ENCODE data around the gene FAM118A. TPM values are rescaled to one million over a fixed set of nuclear protein-coding genes. Genes with fewer than 3 reads are reported as not detected.
"Not testable (repeated sequence)": the region's sequence is repeated elsewhere in the genome, so short reads cannot be mapped to it uniquely, and the experiment has no call there.

FAM118A gene
- total and polyA plus RNA-seq, 9 of the 15 experiments (the other 6 are each of a cell fraction or from before 2014, with no cell fraction given), result 17.0 to 223 (median 59.4) TPM

DNA sequence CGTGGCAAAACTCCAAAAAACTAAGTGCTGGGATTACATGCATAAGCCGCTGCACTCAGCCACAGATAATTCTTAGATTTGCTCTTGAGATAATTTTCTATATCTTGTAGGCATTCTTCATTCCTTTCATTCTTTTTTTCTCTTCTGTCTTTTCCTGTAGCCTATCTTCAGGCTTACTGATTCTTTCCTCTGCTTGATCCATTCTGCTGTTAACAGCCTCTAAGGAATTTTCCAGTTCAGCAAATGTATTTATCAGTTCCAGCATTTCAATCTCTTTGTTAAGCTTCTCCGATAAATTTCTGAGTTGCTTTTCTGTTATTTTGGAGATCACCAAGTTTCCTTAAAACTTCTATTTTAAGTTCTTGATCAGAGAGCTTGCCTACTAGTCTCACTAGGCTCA, 57.0 kb downstream of the FAM118A start:
- ATAC-seq (no peak), FAIRE-seq (no peak), DNase-seq (ENCODE audit: extremely low read depth in 1 of 4, low spot score in 3 of 4) (no peak)
- in situ Hi-C loops (cut with MboI), result no loop called here
- H3K9me3 ChIP-seq (replicated peaks; ENCODE audit: control insufficient read depth, insufficient read depth, low read depth, low read length), result no peaks in the 10 kb centered on the region
- 29% methylated on average over 3 of the region's 3 CpGs for WGBS (ENCODE audit: insufficient coverage, low coverage, missing lambda C conversion rate)
- H3K27ac ChIP-seq (ENCODE audit: extremely low read depth, low read depth, low read length), result no peak overlapping the region
- no peak overlapping the region for H3K4me3 ChIP-seq
- no peaks in the 10 kb centered on the region for H3K36me3 ChIP-seq (ENCODE audit: control insufficient read depth, insufficient read depth, low read length)
- BruUV-seq (replicated peaks), result no TSS peak
- H3K9ac ChIP-seq (ENCODE audit: insufficient read depth in 1 of 2, low read depth in 2 of 2, low read length in 2 of 2), result no peak overlapping the region
- no peaks in the 10 kb centered on the region for H3K79me2 ChIP-seq (ENCODE audit: control insufficient read depth, insufficient read depth, low read length)
- no peaks in the 10 kb centered on the region for H4K20me1 ChIP-seq (replicated peaks; ENCODE audit: control insufficient read depth, insufficient read depth, low read length)
- intact Hi-C loops (cut with micrococcal nuclease), result no loop called here
- no peak overlapping the region for H3K4me2 ChIP-seq (ENCODE audit: insufficient read depth, low read length)
- ChIA-PET CTCF (ENCODE audit: low intra/inter-chr PET ratio) (no interaction called here), POLR2A (no interaction called here)
- TF ChIP-seq NCOA1 (IDR thresholded peaks at IDR 0.05; ENCODE audit: low read depth), result no peak
- TF ChIP-seq, protein P1, sequence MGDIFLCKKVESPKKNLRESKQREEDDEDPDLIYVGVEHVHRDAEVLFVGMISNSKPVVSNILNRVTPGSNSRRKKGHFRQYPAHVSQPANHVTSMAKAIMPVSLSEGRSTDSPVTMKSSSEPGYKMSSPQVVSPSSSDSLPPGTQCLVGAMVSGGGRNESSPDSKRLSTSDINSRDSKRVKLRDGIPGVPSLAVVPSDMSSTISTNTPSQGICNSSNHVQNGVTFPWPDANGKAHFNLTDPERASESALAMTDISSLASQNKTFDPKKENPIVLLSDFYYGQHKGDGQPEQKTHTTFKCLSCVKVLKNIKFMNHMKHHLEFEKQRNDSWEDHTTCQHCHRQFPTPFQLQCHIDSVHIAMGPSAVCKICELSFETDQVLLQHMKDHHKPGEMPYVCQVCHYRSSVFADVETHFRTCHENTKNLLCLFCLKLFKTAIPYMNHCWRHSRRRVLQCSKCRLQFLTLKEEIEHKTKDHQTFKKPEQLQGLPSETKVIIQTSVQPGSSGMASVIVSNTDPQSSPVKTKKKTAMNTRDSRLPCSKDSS (IDR thresholded peaks at IDR 0.05; ENCODE audit: low read depth, partially characterized antibody), result peak; percentile 76
- 0 out of 3 replicates have a peak, but pooled peaks of 1 of the 2 experiments have one; percentile 32 for TF ChIP-seq CBX3 (IDR thresholded peaks at IDR 0.05; ENCODE audit: borderline replicate concordance in 1 of 2, low read length in 2 of 2)
- TF ChIP-seq TRIM28 (IDR thresholded peaks at IDR 0.05), result 0 out of 2 replicates have a peak, but pooled peaks have one; percentile 62
- TF ChIP-seq POLR3G (IDR thresholded peaks at IDR 0.05; ENCODE audit: extremely low read depth, insufficient read length, insufficient replicate concordance), result no peak
- no peak overlapping the region for H2AFZ ChIP-seq (ENCODE audit: low read depth, low read length)
- no peaks in the 10 kb centered on the region for H3K4me1 ChIP-seq (replicated peaks in 1 of 2; ENCODE audit: control insufficient read depth in 2 of 2, insufficient read depth in 2 of 2, low read length in 2 of 2)
- peaks cover 0 to 3% of the 10 kb centered on the region in 2 experiments; a peak in 2 of 5 replicates for H3K27me3 ChIP-seq (ENCODE audit: control insufficient read depth in 2 of 2, insufficient read depth in 2 of 2, low read length in 2 of 2)
- no peaks in the 10 kb centered on the region for H3K9me1 ChIP-seq (ENCODE audit: control insufficient read depth, insufficient read depth, low read length)

DNA sequence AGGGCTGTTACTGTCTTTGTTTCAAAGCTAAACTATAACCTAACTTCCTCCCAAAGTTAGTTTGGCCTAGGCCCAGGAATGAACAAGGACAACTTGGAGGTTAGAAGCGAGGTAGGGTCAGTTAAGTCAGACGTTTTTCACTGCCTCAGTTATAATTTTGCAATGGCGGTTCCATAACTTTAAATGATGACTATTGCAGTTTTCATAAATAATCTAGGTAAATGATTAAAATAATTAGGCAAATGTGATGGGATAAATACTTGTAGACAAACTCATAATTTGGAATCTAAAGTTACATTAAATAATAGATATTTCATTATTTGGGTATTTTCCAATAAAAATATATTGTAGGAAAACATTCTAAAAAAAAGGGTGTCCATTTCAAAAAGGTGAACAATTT, 63.9 kb downstream of the FAM118A start:
- H3K79me2 ChIP-seq (ENCODE audit: control insufficient read depth, insufficient read depth, low read length); H3K4me2 ChIP-seq (ENCODE audit: insufficient read depth, low read length); in situ Hi-C loops (cut with MboI); DNase-seq (ENCODE audit: extremely low read depth in 1 of 4, low spot score in 3 of 4); FAIRE-seq; H3K4me1 ChIP-seq (replicated peaks in 1 of 2; ENCODE audit: control insufficient read depth in 2 of 2, insufficient read depth in 2 of 2, low read length in 2 of 2); H3K9me1 ChIP-seq (ENCODE audit: control insufficient read depth, insufficient read depth, low read length); POLR2A ChIA-PET; H3K27me3 ChIP-seq (ENCODE audit: control insufficient read depth in 2 of 2, insufficient read depth in 2 of 2, low read length in 2 of 2); H3K36me3 ChIP-seq (ENCODE audit: control insufficient read depth, insufficient read depth, low read length); H3K9ac ChIP-seq (ENCODE audit: insufficient read depth in 1 of 2, low read depth in 2 of 2, low read length in 2 of 2); ATAC-seq; H2AFZ ChIP-seq (ENCODE audit: low read depth, low read length); H3K27ac ChIP-seq (ENCODE audit: extremely low read depth, low read depth, low read length); H3K9me3 ChIP-seq (replicated peaks; ENCODE audit: control insufficient read depth, insufficient read depth, low read depth, low read length); BruUV-seq (replicated peaks); intact Hi-C loops (cut with micrococcal nuclease); CTCF ChIA-PET (ENCODE audit: low intra/inter-chr PET ratio); H3K4me3 ChIP-seq; H4K20me1 ChIP-seq (replicated peaks; ENCODE audit: control insufficient read depth, insufficient read depth, low read length): not testable (repeated sequence)
- 3% methylated on average over 3 of the region's 3 CpGs for whole genome bisulfite sequencing (ENCODE audit: insufficient coverage, low coverage, missing lambda C conversion rate)

Measured in K562 (cell line).